Colon (tissue), 2 donors: ENCODE data around the gene SMNDC1.
A peak's percentile ranks its signal among the peaks of the same experiment; 100 is the strongest.
"Not testable (repeated sequence)": the region's sequence is repeated elsewhere in the genome, so short reads cannot be mapped to it uniquely, and the experiment has no call there.

Experiments used
- FAIRE-seq: peaks from 2 replicates; lab custom pipeline; 2012; peaks lifted over from hg19 to GRCh38; lab: Jason Lieb, UNC
- donor health status: control.
- donor health status: control.

Gene SMNDC1

GRCh38 chr10:110304780-110305421, at the start of gene SMNDC1:
Gene SMNDC1, minus strand, starts transcription at chr10:110304920. Its CDS starts 1,333 bp downstream, at chr10:110303587.
- FAIRE-seq = peak; percentile 77

DNA sequence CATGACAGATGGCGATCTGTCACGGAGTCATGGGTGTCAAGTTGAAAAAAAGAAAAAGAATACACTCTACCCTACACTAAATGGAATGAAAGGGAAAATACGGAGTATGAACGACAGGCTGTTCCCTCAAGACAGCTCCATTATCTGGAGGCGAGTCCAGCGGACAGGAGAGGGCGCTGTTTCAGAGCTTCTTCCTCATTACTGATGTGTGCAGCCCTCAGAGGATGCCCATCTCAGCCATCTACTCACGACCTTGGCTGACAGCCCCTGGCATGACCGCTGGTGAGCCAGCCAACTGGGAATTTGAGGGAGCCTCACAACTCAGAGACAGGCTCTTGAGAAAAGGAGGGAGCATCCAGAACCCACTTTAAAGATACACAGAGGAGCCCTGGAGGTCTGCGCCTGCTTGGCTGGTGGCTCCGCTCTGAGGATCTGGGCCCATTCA, 49.6 kb upstream of the SMNDC1 start:
- FAIRE-seq = no peak

DNA sequence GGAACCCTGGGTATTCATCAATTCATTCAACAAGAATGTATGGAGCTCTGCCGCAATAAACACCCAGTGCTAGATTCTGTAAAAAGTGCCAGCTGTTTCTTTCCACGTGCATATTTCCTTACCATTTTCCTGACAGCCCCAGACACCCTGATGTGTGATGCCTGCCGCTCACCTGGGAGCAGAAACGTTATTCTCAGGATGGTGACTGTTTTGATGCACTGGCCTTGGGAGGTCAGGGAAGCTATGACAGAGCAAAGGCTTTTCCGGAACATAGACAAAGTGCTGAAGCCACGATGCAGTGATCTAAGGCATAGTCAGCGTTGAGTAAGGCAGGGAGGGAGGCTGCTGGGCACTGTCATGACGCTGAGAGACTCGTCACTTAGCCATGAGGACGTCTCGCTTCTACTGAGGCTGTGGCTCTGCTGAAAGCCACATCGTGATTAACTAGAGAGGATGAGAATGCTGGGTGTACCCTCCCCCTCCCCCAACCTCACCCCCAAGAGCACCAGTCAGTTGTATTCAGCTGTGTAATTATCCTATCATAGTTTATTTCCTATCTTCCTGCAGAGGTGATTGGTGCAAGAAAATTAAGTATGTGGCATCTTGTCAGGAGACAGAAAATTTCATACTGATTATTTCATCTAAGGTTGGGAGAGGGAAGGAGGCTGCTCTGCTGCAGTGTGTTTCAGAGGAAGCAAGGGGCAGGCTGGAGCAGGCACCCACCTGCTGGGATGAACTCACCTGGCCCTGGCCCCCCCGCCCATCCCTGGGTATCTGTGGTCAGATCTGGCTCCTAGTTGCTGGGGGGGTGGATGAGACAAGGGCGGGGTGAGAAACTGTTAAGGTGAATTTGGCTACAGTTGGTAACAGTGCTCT, 48.8 kb upstream of the SMNDC1 start:
- no peak for FAIRE-seq

GRCh38 chr10:110352930-110353243, 48.2 kb upstream of the SMNDC1 start:
- FAIRE-seq = no peak

DNA sequence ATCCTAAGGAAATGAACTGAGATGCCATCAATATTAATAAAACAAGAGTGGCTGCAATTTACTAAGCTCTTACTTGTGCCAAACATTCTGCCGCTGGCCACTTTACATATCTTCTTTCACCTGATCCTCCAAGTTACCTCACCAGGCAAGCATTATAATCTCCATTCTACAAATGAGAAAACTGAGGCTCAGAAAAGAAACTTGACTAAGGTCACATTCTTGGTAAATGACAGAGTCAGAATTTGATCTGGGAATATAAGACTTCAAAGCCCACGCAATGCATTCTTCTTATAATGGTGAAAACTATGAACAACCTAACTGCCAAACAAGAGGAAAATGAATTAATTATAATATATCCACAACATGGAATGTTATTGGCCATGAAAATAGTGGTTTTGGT, 46.1 kb upstream of the SMNDC1 start:
- no peak for FAIRE-seq

- FAIRE-seq = no peak
Measured at GRCh38 chr10:110349831-110350230, 45.1 kb upstream of the SMNDC1 start.

GRCh38 chr10:110349386-110349785, 44.7 kb upstream of the SMNDC1 start:
- FAIRE-seq = no peak

- FAIRE-seq = no peak
Measured at GRCh38 chr10:110348336-110348735, 43.6 kb upstream of the SMNDC1 start.

DNA sequence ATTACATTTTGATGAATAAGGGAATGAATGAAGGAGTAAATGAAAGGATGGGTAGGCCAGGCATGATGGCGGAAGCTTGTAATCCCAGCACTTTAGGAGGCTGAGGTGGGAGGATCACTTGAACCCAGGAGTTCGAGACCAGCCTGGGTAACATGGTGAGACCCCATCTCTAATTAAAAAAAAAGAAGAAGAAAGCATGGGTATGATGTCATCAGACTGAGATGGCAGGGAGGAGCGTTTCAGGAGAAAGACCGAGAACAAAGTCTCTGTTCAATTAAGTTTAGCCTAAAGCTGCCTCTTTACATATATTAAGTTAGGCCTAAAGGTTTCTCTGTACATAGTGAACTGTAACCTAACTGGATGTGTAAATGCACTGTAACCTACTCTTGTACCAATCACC, 42.2 kb upstream of the SMNDC1 start:
- no peak for FAIRE-seq

GRCh38 chr10:110345286-110345685, 40.6 kb upstream of the SMNDC1 start:
- FAIRE-seq = no peak

DNA sequence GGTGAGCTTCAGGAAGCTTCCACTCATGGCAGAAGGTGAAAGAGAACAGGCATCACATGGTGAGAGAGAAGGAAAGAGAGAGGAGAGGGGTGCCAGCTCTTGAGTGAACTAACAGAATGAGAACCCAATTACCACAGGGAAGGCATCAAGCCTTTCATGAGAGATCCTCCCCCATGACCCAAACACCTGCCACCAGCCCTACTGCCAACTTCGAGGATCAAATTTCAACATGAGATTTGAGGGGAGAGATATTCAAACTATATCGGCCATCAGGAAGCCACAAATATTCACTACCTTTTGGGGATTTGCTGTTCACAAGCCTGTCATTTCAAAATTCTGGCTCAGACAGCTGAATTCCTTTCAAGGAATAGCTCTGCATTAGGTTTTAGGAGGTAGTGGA, 39.9 kb upstream of the SMNDC1 start:
- FAIRE-seq = no peak

DNA sequence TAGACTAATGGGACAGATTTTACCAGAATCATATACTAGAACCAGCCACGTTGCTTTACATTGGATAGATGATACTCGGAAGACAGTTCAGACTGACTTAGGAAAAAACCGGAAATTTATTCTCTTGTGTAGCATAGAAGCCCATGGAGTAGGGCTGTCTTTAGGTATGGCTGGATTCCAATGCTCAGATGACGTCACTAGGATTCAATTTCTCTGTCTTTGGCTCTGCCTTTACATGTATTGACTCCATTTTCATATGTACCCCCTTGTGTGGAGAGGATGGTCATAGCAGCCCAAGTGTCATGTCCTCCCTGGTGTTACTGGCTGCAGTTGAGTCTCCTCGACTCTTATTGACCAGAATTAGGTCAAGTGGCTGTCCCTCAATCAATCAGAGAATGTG, 39.2 kb upstream of the SMNDC1 start:
- FAIRE-seq = no peak

DNA sequence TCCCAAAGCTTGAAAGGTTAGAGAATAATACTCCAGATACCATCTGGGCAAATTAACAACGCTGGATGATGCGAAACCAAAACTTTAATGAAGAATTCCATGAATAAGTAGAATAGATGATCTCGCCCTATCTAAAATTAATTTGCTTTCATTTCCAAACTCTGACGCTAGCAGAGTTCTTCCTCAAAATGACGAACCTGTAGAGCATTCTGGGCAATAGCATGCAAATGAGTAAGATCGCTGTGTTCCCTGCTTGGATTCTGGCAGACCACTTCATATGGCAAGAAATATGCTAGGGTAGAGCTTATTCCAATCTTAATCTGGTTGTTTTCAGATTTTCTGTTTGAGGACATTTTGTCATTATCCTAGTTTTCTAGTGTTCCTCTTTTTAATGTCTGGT, 36.1 kb upstream of the SMNDC1 start:
- FAIRE-seq = no peak

DNA sequence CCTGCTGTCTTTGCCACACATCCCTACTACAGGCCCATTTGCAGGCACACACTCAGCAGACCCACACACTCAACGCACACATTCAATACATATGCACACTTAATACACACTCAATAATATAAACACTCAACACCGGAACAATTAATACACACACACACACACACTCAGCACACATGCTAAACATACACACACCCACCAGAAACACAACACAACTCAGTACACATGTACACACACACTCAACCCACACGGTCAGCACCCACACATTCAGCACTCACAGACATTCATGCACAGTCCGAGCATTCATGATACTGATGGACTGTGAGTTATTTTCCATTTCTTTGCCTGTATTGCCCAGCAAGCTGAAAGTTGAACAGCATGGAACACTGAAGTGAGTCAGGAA, 35.4 kb upstream of the SMNDC1 start:
- no peak for FAIRE-seq

- FAIRE-seq = no peak
Measured at GRCh38 chr10:110337906-110338305, 33.2 kb upstream of the SMNDC1 start.

DNA sequence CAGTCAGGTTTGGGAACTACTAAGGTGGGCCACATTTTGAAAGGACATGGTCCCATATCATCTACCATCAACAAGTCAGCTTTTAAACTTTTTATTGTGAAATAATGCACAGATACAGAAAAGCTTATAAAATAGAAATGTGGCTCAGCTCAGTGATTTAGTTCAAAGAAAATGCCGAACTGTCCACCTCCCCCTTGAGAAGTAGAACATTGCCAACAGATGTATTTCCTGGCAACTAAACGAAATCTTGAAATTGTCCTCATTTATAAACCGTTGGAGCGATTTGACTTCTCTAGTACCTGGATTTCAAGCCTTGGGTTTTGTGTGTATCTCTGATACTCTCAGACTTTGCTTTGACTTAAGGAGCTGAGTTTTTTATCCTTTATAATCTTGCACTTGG, 32.7 kb upstream of the SMNDC1 start:
- no peak for FAIRE-seq

DNA sequence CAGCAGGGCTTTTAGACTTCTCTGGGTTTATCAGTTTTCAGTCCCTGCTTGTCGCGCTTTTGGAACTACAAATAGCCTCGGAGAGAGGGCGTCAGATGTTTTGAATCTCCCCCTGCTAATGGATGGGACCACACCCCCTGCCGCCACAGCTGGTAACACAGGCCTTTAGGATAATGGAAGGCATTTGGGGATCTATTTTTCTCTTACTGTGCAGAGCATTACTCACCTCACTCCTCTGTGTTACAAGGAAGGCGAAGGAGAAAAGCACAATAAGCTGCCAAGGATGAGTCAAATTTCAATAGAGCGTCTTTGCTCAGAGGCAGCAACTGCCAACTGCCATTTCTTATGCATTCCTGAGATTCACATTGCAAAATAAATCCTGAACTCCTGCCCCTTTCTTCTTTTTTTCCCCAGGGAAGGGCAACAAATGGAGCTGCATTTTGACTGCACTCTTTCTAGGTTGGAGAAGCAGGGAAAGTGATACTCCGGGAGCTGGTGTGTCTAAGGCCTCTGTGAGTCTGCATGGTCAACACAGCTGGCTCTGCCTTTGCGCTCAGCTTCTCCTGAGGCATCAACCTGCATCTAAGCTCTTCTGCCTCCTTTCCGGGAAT, 31.5 kb upstream of the SMNDC1 start:
- FAIRE-seq = no peak

GRCh38 chr10:110335314-110336064, 30.8 kb upstream of the SMNDC1 start:
- FAIRE-seq = no peak

GRCh38 chr10:110334061-110334656, 29.4 kb upstream of the SMNDC1 start:
- no peak for FAIRE-seq

DNA sequence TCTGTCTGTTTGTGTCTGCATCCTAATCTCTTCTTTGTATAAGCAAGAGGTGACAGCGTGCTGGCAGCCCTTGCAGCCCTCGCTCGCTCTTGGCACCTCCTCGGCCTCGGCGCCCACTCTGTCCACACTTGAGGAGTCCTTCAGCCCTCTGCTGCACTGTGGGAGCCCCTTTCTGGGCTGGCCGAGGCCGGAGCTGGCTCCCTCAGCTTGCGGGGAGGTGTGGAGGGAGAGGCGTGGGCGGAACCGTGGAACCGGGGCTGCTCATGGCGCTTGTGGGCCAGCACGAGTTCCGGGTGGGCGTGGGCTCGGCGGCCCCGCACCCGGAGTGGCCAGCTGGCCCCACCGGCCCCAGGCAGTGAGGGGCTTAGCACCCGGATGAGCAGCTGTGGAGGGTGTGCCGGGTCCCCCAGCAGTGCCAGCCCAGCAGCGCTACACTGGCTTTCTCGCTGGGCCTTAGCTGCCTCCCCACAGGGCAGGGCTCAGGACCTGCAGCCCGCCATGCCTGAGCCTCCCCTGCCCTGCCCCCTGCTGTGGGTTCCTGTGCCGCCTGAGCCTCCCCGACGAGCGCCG, 26.6 kb upstream of the SMNDC1 start:
- FAIRE-seq = not testable (repeated sequence)

- no peak for FAIRE-seq
Measured at GRCh38 chr10:110330675-110331074, 26.0 kb upstream of the SMNDC1 start.
